Thoracic aorta (tissue), 2 donors: ENCODE data around the gene PEX11G. TPM values are rescaled to one million over a fixed set of nuclear protein-coding genes. Genes with fewer than 3 reads are reported as not detected.

Experiments used
- ATAC-seq: fragments of 150-250 bp; one replicate; pipeline ENCODE4 v1.8.0; 2017; ENCODE audit warnings: low read depth; ENCODE audit not compliant: insufficient number of reproducible peaks, low FRiP score
- DNase-seq: peaks from one replicate; pipeline ENCODE4 v3.0.0-alpha.2; 2020; ENCODE audit warnings: low spot score
- H3K27ac ChIP-seq, 2 donors: fragments of 200-600 bp; sonication (generic); 1 replicate in 1 of 2; 2 replicates in 1 of 2; pipeline ENCODE4 v1.5.1; 2016; ENCODE audit warnings: mild to moderate bottlenecking in 2 of 2, moderate library complexity in 2 of 2
- H3K27me3 ChIP-seq: fragments of 200-600 bp; sonication (generic); replicated peaks from 2 replicates; pipeline ENCODE4 v1.6.0; 2016; ENCODE audit warnings: mild to moderate bottlenecking; ENCODE audit not compliant: insufficient read depth
- H3K36me3 ChIP-seq: fragments of 200-600 bp; sonication (generic); one replicate; pipeline ENCODE4 v1.5.1; 2016
- H3K4me1 ChIP-seq, 2 donors: fragments of 200-600 bp; sonication (generic); 1 replicate in 1 of 2; 2 replicates in 1 of 2; pipeline versions ENCODE4 v1.5.1 to v1.6.0; 2016; ENCODE audit warnings: low read depth in 2 of 2, mild to moderate bottlenecking in 1 of 2; ENCODE audit not compliant: control insufficient read depth in 1 of 2
- H3K4me3 ChIP-seq: fragments of 200-600 bp; sonication (generic); 2 replicates; pipeline ENCODE4 v1.5.1; 2016; ENCODE audit warnings: mild to moderate bottlenecking
- H3K9me3 ChIP-seq: fragments of 200-600 bp; sonication (generic); 2 replicates; pipeline ENCODE4 v1.5.1; 2016
- CTCF ChIP-seq: fragments of 200-600 bp; sonication (generic); IDR thresholded peaks from one replicate; pipeline ENCODE4 v1.5.1; 2019; ENCODE audit warnings: antibody characterized with exemption
- total RNA-seq, 2 donors: library from RNA; depleted of rRNA; stranded (reverse); fragments of >200 nt; gene quantifications; one replicate each; pipeline versions ENCODE4 v1.1.0 to v1.2.3, GENCODE V29; 2016

PEX11G gene
- total RNA-seq, 2 donors from 2014 or later: 0.63 TPM; not detected in 1

- Histone ChIP-seq H3K4me1 (peaks cover 0 to 25% of the 10 kb centered on the region in 2 donors), H3K36me3 (no peaks in the 10 kb centered on the region), H3K4me3 (no peak overlapping the region), H3K9me3 (no peaks in the 10 kb centered on the region), H3K27me3 (no peaks in the 10 kb centered on the region), H3K27ac (no peak overlapping the region)
- no peak for DNase-seq
- TF ChIP-seq CTCF: no peak
- ATAC-seq: no peak
Observed at GRCh38 chr19:7492142-7492541, 3.3 kb upstream of the PEX11G start.

DNA sequence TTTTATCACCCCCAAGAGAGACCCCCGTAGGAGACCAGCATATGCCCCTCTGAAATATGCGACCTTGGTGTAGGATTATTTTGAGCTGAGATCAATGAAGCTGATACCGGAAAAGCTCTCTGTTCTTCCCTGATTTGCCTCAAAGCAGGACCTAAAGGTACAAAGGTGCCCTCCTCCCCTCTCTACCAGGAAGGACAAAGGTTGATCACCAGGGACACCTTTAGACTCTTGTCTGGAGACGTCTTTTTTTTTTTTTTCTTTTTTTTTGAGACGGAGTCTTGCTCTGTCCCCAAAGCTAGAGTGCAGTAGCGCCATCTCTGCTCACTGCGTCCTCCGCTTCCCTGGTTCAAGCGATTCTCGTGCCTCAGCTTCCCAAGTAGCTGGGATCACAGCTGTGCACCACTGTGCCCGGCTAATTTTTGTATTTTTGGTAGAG, 792 bp upstream of the PEX11G start:
- DNase-seq: no peak
- H3K4me1 ChIP-seq: peaks cover 0 to 22% of the 10 kb centered on the region in 2 donors
- H3K9me3 ChIP-seq: no peaks in the 10 kb centered on the region
- TF ChIP-seq CTCF: no peak
- peak overlapping the region; percentile 86 for H3K4me3 ChIP-seq
- no peak for ATAC-seq
- no peaks in the 10 kb centered on the region for H3K27me3 ChIP-seq
- no peaks in the 10 kb centered on the region for H3K36me3 ChIP-seq
- H3K27ac ChIP-seq: no peak overlapping the region

DNA sequence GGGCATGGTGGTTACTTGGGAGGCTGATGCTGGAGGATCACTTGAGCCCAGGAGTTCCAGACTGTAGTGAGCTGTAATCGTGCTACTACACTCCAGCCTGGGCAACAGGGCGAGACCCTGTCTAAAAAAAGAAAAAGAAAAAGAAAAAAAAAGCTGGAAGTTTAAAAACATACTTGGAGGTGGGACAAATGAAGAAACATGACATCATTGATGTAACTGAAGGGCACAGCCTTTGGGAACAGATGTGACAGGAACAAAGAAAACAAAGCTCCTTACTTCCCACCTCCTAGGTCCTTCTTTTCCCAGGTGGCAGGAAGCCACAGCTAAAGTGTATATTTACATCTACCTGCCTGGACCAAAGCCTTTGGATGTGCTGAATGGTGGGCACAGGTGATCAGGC, 1.9 kb downstream of the PEX11G start:
- Histone ChIP-seq H3K27me3 (no peaks in the 10 kb centered on the region), H3K9me3 (no peaks in the 10 kb centered on the region), H3K4me3 (no peak overlapping the region), H3K4me1 (peaks cover 0 to 18% of the 10 kb centered on the region in 2 donors), H3K27ac (no peak overlapping the region), H3K36me3 (no peaks in the 10 kb centered on the region)
- ATAC-seq (no peak), DNase-seq (no peak)
- TF ChIP-seq CTCF: no peak

GRCh38 chr19:7483720-7484201, 5.1 kb downstream of the PEX11G start:
- no peak for DNase-seq
- ATAC-seq: no peak
- Histone ChIP-seq H3K4me1 (peaks cover 0 to 11% of the 10 kb centered on the region in 2 donors), H3K27me3 (no peaks in the 10 kb centered on the region), H3K9me3 (no peaks in the 10 kb centered on the region), H3K4me3 (no peak overlapping the region), H3K27ac (no peak overlapping the region), H3K36me3 (no peaks in the 10 kb centered on the region)
- no peak for TF ChIP-seq CTCF

- ATAC-seq (no peak), DNase-seq (no peak)
- Histone ChIP-seq H3K27me3 (no peaks in the 10 kb centered on the region), H3K9me3 (no peaks in the 10 kb centered on the region), H3K4me3 (no peak overlapping the region), H3K4me1 (peaks cover 0 to 5% of the 10 kb centered on the region in 2 donors), H3K36me3 (no peaks in the 10 kb centered on the region), H3K27ac (no peak overlapping the region)
- TF ChIP-seq CTCF: no peak
Observed at GRCh38 chr19:7482584-7483439, 6.0 kb downstream of the PEX11G start.
